NCI-H2107 treated with DMSO at 0.1 percent for 48 hours (cell line): ENCODE measurements around the gene GLS.
"Not testable (repeated sequence)": the region's sequence is repeated elsewhere in the genome, so short reads cannot be mapped to it uniquely, and the experiment has no call there.

Source experiments
- DNase-seq: peaks from one replicate; lab custom pipeline; 2025; ENCODE audit not compliant: unreplicated experiment; lab: John Stamatoyannopoulos, UW

Gene GLS

DNA sequence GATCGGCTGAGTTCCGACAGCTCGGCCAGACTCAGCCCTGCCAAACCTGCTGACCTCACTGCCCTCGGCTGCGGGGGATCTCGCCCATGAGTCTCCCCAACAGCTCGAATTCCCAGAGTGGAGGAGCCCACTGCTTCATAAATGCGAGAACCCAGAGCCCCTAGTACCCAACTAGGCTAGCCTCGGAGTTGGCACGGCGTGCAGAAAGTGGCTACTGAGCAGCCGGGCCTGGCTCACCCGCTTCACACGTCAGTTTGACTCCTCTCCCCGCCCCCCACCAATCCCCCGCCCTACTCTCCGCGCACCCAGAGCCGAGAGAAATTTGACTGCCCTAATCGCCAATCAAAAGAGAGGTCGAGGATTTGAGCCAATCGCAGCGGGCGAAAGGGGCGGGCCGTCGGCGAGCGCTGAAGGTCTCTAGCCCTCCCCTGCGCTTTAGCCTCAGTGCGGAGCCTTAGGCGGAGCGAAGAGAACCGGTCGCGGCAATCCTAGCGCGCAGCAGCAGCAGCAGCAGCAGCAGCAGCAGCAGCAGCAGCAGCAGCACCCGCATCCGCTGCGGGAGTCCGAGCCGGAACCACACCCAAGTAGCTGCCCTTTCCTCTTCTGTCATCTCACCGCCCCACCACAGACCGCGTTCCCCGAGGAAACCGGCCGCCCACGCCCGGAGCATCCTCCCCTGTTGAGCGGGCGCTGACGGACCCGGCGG lies at the start of gene GLS:
Gene GLS, plus strand, starts transcription at position 444 of the 706 bp plus-strand sequence. CDS start 264 bp downstream, outside the sequence.
- peak; percentile 94 for DNase-seq

DNA sequence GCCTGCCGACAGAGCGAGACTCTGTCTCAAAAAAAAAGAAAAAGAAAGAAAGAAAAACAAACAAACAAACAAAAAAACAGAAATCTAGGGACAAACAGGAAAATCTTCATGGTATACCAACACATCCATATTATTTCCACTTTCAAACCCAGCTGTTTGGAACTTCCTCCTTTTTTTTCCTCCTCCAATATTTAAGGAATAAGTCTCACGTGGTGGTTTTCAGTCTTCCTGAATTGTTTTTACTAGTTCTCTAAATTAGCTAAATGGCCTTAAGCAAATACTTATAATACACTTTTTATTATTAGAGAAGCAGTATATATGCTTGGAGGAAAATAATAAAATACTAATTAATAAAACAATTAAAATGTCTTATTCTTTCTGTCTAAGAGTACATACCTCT lies 48.7 kb upstream of the GLS start:
- DNase-seq, result no peak

DNA sequence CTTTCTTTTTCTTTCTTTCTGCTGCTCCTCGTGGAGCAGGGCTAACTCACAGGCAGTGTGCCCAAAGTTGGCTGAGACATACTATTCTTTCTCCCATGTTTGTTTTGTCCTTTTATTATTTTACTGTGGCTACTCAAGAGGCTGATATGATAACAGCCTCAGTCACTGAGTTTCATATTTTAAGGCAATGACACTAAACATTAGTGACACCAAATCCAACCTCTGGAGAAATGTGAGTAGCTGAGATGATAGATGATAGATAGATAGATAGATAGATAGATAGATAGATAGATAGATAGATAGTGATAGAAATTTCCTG lies 45.8 kb upstream of the GLS start:
- DNase-seq, result no peak

DNA sequence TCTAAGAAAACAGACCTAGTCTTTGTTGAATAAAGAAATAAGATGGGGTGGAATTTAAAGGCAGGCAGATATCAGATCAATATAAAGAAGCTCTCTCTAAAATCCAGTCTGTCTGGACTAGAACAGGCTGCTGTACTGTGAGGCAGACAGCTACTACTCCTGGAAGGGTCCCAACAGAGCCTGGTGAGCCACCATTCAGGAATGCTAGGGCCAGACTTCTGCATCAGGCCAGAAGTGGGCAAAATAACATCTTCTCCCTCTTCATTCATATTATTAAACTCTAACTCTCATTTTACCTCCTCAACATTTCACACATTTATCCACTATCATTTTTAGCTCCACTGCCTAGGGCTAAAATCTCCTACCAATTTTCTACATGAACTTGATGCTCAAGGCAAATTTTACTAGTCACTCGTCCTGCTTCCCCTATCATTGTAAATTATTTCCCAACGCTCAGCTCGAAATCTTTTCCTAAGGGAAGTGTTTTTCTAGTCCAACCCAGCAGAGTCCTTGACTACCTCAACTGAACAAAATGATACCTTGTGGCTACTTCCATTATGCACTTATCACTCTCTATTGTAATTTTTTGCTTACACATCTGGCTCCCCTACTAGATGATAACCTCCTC lies 45.2 kb upstream of the GLS start:
- DNase-seq, result no peak

DNA sequence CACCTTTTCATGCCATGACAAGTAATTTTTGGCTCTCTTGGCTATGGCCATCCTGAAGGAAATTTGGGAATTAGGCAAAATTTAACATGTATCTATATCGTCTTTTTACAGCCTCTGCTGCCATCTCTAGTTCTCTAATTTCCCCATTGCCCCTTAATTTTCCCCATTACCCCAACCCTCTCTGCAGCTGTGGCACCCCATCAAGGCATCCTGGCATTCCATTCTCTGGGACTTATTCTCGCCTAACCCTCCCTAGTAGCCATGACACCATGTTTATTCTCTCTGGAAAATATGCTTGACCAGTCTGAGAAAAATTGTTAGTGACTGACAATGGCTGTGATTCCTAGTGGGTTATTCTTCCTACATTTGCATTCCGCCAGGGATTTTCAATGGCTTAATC lies 43.9 kb upstream of the GLS start:
- DNase-seq, result no peak

DNA sequence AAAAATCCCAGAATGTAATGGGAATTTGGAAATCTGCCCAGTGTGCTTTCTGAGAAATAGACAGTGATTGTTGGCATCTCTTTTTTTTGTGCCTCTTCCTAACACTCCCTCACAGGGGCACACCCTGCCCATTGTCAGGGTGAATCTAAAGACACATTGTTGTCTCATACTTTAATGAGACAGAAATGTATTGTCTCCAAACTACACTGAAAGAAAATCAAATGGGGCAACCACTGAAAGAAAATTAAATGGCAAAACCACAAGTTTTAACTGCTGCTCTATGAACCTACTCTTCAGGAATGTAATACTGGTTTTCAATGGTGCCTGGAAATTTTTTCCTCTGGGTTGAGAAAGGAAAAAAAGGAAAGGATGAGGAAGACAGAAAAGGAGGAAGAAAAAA lies 43.2 kb upstream of the GLS start:
- DNase-seq, result no peak

DNA sequence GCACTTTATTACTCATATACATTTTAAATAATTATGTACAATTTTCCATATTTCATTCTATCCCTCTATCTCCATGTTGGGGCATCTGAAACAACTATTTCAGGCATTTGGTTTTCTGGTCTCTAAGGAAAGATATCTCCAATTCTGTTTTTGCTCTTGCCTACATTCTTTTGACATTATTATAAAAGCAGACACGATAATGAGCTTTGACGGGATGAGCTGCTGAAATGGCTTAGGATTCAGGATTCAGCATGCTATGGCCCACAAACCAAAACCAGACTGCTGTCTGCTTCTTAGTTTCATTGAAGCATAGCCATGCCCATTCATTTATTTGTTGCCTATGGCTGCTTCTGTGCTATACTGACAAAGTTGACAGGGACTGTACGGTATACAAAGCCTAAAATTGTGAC lies 42.7 kb upstream of the GLS start:
- no peak for DNase-seq

DNA sequence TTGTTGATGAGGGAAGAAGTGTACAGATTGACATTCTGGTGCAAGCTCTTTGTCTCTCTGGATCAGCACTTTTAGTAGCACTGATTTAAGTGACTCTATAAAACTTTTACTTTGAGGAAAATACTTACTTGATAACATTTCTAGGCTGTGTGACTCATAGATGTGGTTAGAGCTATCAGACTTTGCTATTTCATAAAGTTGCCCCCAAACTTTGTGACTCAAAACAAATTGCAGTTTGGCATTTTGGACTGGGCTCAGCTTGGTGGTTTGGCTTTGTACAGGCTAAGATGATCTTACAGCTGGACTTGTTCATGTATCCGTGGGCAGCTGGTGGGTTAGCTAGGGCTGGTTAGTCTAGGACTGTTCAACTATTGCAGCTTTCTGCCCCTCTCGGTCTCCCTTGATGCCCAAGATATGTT lies 42.1 kb upstream of the GLS start:
- no peak for DNase-seq

DNA sequence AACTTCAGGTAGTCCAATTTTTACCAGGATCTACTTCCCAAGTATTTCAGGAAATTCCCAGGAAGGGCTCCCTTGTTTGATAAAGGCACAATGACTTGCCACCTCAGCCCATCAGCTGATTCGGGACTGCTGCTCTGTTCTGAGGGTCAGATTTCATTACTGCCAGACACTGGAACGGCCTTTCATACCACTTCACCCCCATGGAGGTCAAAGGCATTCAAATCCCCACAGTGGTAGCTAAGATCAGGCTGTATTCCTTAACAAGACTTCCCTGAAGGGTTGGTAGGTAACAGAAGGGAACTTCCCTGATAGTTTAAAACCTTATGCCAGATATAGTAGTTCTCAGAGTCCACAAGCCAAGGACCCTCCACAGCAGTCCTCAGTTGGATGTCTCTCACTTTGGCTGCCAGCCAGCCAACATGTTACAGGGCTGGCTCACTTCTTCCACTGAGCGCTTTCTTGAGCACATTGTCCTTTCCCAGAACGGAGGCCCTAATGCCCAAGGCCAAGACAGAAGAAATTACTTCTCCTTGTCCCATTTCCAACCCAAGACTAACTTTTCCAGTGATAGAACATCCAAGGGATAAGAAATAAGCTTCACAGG lies 40.0 kb upstream of the GLS start:
- DNase-seq, result no peak

DNA sequence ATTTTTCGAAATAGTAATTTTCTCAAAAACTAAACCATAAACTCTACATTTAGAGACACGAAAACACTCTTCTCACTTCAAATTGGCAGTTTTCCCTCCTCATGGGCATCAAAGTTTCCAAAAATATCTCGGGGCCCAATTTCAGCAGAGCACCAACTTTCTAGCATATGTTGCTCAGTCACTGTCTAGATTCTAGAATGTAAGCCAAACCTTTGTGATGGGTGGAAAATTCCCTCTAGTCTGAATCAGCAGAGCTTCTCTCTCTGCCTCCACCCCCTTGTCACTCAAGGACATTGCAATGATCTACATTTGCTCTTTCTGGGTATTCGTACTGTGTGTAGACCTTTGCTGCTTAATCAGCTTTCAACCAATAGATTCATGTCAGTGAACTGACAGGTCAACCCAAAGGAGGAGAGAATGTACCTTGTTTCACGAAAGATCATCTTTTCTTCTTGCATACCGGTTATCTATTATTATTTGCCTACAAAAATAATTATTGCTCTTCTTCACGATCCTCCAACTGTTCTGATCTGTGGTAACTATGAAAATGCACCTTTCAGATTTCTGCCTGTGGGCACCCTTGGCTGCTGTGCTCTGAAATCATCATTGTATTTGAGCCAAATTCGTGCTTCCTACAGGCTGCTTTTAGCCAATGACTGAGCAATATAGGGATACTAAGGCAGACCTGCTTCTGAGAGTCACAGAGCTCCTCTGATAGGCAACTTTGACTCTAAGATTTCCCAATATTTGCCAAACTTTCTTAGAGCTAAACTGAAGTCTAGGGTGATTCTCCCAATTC lies 38.7 kb upstream of the GLS start:
- DNase-seq, result no peak

DNA sequence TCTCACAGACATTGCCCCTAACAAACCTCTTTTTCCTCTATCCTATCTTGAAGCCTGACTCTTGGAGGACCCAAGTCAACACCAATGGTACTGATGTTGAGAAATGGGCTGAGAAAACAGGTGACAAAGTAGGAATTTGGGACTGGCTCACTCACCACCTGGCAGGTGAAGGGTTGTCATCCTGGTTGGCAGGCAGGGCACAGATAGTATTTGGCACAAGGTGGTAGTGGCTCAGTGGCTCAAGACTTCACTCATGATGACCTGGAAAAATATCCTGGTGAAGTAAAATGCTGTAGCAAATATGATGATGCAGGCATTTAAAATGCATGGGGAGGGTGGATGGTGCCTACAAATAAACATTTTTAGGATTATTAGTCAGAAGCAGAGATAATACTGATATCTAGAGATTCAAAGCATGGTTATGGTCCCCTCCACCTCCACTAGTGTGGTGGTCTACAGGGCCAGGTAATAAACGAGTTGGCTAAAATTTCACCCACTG lies 38.0 kb upstream of the GLS start:
- DNase-seq, result no peak

DNA sequence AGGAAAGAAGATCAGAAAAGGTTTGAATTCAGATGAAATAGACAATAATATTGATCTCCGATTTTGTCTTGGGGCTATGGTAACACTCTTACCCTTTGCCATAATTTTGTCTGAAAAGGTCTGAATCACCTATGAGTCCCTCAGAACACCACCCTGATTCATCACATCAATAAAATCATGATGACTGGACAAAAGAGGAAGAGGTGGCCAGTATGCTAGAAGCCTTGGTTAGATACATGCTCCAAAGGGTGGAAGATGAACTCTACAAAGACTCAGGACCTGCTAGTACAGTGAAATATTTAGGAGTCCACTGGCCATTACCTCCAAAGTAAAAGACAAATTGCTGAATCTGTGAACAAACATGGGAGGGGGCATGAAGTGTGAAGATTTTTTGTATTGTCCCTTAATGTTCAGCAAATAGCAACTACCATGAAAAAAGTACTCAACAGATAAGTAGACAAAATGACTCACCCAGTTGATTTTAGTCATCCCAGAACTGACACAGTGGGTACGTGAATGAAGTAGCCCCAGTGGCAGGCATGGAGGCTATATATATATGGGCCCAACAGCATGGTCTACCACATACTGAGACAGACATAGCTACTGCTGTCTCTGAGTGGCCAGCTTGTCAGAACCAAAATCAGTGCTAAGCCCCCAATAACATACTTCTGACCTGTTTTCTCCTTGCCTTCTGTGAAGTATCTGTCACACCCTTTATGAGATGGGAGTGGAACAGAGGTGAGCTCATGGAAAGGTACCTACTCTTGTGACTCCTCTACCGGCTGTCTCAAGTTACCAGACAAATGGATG lies 36.5 kb upstream of the GLS start:
- DNase-seq, result no peak

DNA sequence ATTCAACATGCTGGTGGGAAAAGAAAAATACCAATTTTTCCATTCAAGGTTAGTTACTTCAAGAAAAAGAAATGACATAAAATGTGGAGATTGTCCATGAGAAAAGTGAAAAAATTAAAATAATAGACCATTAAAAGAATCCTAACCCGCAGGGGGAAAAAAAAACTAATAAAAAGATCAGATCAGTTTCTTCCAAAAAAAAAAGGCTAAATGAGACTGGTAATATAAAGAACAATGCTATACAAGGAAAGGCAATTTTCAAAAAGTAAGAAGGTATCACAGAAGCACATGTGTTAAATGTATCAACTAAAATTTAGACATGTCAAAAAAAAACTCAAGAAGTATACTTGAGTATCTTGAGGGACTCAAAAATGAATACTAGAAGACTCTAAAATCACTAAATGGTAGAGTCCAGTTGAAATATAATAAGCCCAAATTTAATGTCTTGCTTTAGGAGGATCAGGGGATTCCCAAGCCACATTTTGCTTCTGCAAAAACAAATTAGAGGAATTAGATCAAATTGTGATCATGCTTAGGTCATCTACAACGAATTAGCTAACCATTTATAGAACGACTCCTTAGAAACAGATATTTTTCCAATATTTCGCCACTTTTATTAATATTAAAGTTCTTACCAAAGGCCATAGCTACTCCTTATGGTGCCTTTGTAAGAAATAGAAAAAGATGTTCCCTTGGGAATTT lies 35.8 kb upstream of the GLS start:
- DNase-seq, result no peak

DNA sequence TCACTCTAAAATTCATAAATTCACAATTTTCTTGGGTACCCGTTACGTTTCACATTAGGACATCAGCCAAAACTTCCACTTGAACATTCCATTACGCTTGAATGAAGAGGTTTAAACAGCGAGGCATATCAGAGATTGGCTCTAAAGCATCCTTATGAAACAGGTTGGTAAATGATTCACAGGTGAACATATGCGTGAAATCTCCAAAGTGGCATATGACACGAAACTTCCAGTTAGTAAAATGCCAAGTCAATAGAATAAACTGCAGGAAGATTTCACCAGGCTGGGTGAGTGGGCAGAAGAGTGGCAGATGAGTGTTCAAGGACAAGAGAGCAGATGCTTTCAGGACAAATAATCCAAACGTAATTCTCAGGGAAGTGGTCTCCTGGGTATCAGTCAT lies 33.9 kb upstream of the GLS start:
- no peak for DNase-seq

DNA sequence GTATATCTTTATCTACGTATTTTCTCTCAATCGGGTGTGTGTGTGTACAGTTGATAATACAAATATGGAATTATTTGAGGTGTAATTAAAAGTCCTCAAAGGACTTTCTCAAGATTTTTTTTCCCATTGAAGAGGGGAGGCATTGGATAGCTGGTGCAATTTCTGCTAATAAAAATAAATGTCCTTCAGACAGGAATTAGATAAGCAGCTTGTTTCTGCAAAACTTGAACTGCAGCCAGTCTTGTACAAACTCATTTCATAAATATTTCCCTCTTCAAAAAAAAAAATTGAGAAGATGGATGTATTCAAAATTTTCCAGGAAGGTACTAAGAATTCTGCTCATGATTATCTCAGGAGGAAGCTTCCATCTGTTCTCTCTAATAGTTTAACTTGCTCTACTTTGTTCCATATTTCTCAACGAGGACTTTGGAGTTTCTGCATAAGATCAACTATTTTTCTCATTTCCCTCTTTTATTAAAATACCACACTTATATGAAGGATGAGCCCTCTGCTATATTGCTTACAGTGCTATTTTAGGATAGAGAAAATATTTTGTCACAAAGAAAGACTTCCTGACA lies 33.0 kb upstream of the GLS start:
- DNase-seq, result no peak

DNA sequence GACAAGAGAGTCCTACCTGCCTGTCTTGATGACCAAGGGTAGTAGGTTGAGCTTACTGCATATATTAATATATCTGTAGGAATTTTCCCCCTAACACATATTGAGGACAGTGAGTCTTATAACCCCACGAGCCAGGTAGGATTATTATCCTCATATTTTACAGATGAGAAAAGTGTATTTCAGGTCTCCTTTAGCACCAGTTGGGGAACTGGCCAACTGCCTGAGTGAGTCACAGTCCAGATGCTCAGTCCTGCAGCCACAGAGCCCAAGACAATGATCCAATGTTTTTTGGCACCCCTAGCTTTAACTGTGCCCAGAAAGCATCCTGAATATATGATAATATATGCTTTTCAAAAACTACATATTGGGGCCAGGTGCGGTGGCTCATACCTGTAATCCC lies 30.8 kb upstream of the GLS start:
- no peak for DNase-seq

DNA sequence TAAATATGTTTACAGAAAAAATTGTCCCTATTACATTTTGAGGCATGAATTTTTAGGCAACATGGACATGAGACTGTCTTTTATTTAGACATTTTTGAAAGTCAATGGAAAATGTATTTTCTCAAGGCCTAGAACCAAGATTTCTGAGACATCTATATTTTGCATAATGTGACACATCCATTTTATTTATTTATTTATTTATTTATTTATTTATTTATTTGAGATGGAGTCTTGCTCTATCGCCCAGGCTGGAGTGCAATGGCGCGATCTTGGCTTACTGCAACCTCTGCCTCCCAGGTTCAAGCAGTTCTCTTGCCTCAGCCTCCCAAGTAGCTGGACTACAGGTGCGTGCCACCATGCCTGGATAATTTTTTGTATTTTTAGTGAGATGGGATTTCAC lies 27.6 kb upstream of the GLS start:
- DNase-seq, result not testable (repeated sequence)

DNA sequence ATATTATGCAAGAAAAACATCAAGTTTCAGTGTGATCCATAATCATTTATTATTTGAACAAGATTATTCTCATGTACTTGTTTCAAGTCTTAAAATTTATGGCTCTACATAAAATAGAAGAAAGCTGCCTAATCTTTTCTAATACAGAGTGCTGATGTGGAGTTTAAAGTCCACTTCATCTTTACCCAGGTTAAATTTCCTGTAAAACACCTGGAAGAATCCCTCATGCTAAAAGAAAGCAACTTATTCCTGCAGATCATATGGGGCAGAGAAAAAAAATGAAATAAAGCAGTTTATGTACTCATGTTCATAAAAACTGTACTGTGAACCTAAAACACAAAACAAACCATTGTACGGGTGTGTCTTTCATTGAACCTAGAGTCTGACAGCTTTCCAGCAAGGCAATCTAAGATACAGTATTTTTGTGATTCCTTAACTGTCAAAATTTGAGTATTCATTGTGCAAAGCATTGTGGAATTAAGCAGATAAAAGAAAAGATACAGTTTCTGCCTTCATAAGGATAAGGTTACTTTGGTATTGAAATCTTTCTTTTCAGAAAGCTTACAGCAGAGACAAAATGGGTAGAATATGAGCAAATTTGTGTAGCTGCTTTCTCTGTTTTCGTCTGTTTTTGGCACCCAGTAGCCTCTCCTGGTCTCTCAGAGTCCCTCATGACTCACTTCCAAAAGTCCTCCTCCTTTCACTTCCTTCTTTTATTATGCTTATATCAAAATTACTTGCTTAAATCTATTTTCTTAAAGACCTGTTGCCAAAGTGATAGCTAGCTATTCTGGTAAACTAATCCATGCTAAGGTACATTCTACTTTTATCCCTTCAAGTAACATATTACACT lies 26.9 kb upstream of the GLS start:
- no peak for DNase-seq

DNA sequence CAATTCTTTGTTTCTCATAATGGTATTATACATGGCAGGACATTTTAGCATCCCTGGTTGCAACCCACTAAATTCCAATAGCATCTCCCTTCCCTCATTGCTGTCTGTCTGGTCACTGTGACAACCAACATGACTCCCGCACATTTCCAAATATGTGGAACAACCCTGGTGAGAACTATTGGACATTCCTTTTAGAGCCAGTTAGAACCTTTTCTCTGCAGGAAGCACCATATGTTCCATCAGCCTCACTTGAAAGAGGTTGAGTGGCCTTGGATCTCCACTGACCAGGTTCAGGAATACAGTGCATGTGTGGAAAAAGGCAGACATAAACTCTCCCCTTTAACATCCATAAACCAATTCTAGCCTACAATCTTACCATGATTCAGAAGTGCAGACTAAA lies 25.9 kb upstream of the GLS start:
- DNase-seq, result no peak
